ENCODE measurements around the gene SSH3. TPM values are rescaled to one million over a fixed set of nuclear protein-coding genes. Genes with fewer than 3 reads are reported as not detected.
A peak's percentile ranks its signal among the peaks of the same experiment; 100 is the strongest.

Gene SSH3
- total RNA-seq, 1 donor from 2014 or later, result 36.4 TPM

DNA sequence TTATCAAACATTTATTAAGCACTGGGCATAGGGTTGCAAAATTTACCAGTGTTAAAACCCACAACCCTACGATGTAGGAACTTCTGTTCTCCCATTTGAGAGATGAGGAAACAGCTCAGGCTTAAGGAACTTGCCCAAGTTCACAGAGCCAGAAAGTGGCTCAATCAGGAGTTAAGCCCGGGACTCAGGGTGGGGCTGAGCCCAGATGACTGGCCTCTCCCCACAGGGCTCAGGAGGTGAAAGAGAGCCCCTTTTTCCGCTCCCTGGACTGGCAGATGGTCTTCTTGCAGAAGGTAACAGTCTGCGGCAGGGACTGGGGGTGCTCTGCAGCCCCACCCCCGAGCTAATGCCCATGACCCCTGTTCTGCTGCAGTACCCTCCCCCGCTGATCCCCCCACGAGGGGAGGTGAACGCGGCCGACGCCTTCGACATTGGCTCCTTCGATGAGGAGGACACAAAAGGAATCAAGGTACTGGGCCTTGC is 19.8 kb upstream of the SSH3 start:
- Histone ChIP-seq H3K27me3 (no peaks in the 10 kb centered on the region), H3K9me3 (no peaks in the 10 kb centered on the region), H3K4me3 (no peak overlapping the region), H3K4me1 (peaks cover 55% of the 10 kb centered on the region), H3K27ac (peak overlapping the region; percentile 96), H3K36me3 (peaks cover 80% of the 10 kb centered on the region)
- TF ChIP-seq, protein P1, sequence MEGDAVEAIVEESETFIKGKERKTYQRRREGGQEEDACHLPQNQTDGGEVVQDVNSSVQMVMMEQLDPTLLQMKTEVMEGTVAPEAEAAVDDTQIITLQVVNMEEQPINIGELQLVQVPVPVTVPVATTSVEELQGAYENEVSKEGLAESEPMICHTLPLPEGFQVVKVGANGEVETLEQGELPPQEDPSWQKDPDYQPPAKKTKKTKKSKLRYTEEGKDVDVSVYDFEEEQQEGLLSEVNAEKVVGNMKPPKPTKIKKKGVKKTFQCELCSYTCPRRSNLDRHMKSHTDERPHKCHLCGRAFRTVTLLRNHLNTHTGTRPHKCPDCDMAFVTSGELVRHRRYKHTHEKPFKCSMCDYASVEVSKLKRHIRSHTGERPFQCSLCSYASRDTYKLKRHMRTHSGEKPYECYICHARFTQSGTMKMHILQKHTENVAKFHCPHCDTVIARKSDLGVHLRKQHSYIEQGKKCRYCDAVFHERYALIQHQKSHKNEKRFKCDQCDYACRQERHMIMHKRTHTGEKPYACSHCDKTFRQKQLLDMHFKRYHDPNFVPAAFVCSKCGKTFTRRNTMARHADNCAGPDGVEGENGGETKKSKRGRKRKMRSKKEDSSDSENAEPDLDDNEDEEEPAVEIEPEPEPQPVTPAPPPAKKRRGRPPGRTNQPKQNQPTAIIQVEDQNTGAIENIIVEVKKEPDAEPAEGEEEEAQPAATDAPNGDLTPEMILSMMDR (IDR thresholded peaks at IDR 0.05), result no peak
- ATAC-seq (peak; percentile 52), DNase-seq (peak; percentile 69)
- intact Hi-C loops (cut with DNase I), result no loop called here

DNA sequence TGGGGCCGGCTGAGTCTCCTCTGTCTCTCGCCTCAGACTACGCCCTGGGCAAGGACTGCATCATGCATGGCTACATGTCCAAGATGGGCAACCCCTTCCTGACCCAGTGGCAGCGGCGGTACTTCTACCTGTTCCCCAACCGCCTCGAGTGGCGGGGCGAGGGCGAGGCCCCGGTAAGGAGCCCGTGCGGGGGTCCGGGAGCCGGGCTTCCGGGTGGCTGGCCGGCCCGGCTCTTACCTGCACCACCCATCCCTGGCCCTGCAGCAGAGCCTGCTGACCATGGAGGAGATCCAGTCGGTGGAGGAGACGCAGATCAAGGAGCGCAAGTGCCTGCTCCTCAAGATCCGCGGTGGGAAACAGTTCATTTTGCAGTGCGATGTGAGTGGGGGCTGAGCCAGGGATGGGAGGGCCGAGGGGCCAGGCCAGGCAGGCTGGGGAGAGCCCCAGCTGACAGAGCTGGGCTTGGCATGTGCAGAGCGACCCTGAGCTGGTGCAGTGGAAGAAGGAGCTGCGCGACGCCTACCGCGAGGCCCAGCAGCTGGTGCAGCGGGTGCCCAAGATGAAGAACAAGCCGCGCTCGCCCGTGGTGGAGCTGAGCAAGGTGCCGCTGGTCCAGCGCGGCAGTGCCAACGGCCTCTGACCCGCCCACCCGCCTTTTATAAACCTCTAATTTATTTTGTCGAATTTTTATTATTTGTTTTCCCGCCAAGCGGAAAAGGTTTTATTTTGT is 18.4 kb upstream of the SSH3 start:
- peak; percentile 62 for DNase-seq
- Histone ChIP-seq H3K4me3 (no peak overlapping the region), H3K4me1 (peaks cover 43% of the 10 kb centered on the region)

DNA sequence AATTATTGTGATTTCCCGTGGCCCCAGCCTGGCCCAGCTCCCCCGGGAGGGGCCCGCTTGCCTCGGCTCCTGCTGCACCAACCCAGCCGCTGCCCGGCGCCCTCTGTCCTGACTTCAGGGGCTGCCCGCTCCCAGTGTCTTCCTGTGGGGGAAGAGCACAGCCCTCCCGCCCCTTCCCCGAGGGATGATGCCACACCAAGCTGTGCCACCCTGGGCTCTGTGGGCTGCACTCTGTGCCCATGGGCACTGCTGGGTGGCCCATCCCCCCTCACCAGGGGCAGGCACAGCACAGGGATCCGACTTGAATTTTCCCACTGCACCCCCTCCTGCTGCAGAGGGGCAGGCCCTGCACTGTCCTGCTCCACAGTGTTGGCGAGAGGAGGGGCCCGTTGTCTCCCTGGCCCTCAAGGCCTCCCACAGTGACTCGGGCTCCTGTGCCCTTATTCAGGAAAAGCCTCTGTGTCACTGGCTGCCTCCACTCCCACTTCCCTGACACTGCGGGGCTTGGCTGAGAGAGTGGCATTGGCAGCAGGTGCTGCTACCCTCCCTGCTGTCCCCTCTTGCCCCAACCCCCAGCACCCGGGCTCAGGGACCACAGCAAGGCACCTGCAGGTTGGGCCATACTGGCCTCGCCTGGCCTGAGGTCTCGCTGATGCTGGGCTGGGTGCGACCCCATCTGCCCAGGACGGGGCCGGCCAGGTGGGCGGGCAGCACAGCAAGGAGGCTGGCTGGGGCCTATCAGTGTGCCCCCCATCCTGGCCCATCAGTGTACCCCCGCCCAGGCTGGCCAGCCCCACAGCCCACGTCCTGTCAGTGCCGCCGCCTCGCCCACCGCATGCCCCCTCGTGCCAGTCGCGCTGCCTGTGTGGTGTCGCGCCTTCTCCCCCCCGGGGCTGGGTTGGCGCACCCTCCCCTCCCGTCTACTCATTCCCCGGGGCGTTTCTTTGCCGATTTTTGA is 17.5 kb upstream of the SSH3 start:
- DNase-seq (no peak), ATAC-seq (no peak)
- H3K36me3 ChIP-seq, result peaks cover 64% of the 10 kb centered on the region
- TF ChIP-seq, protein P1 (IDR thresholded peaks at IDR 0.05), result no peak
- H3K9me3 ChIP-seq, result no peaks in the 10 kb centered on the region
- peak overlapping the region; percentile 96 for H3K27ac ChIP-seq
- no peaks in the 10 kb centered on the region for H3K27me3 ChIP-seq
- H3K4me3 ChIP-seq, result no peak overlapping the region
- peaks cover 49% of the 10 kb centered on the region for H3K4me1 ChIP-seq
- intact Hi-C loops (cut with DNase I), result no loop called here

More for the DNA sequence above, 18.4 kb upstream of the SSH3 start:
- intact Hi-C loops (cut with DNase I), result no loop called here
- Histone ChIP-seq H3K27me3 (no peaks in the 10 kb centered on the region), H3K27ac (peak overlapping the region; percentile 96), H3K9me3 (no peaks in the 10 kb centered on the region), H3K36me3 (peaks cover 66% of the 10 kb centered on the region)
- ATAC-seq, result no peak
- TF ChIP-seq, protein P1 (IDR thresholded peaks at IDR 0.05), result no peak

DNA sequence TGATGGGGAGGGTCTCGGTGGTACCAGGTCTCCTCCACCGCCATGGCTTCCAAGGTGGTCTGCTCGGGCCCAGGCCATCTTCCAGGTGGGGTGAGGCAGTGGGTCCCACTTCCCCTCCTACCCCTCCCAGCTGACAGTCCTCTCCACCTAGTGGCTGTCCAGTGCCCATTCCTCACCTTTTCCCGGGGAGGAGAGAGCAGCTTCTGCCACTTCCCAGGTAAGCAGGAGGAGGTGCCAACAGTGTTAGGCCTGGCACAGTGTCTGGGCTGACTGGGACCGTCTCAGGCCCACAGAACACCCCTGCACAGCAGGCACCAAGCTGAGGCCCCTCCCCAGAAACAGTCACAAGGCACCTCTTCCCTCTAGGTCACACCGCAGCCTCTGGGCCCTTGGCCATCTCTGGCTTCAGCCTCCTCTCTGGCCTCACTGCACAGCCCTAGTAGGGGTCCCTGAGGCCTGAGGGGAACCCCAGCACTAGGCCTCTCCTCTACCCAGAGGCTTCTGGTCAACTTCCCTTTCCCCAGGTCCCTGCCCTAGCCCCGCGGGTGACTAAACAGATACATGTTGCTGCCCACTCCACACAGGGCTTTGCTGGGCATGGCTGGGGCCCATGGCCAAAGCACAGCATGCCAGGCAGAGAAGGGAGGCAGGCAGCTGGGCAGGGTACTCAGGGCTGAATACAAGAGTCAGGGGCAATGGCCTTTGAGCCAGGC is 16.6 kb upstream of the SSH3 start:
- Histone ChIP-seq H3K4me1 (peaks cover 53% of the 10 kb centered on the region), H3K4me3 (no peak overlapping the region), H3K36me3 (peaks cover 59% of the 10 kb centered on the region), H3K27ac (peak overlapping the region; percentile 96), H3K9me3 (no peaks in the 10 kb centered on the region), H3K27me3 (no peaks in the 10 kb centered on the region)
- intact Hi-C loops (cut with DNase I), result no loop called here
- TF ChIP-seq, protein P1 (IDR thresholded peaks at IDR 0.05), result no peak
- no peak for DNase-seq
- ATAC-seq, result peak; percentile 2

Measured in upper lobe of right lung (tissue), 1 donor.